Right renal pelvis (tissue), 4 donors: Measurements from ENCODE around the gene TMEM50B. TPM values are rescaled to one million over a fixed set of nuclear protein-coding genes. Genes with fewer than 3 reads are reported as not detected.
"Not testable (repeated sequence)": the region's sequence is repeated elsewhere in the genome, so short reads cannot be mapped to it uniquely, and the experiment has no call there.

Experiments
- DNase-seq, 4 donors: peaks; one replicate each; pipeline ENCODE4 v3.0.0-alpha.2; 2013; ENCODE audit warnings: low read depth in 4 of 4, low spot score in 3 of 4, missing footprints in 1 of 4
- polyA plus RNA-seq, 4 donors: library from polyadenylated mRNA; unstranded; fragments of 120-200 nt; gene quantifications; one replicate each; pipeline ENCODE4 v1.2.1, GENCODE V29; 2013; ENCODE audit not compliant: insufficient read length in 4 of 4

The TMEM50B gene
- polyA plus RNA-seq, result 10 to 100 TPM; 54.8 to 70.9 (median 60.2) TPM

DNA sequence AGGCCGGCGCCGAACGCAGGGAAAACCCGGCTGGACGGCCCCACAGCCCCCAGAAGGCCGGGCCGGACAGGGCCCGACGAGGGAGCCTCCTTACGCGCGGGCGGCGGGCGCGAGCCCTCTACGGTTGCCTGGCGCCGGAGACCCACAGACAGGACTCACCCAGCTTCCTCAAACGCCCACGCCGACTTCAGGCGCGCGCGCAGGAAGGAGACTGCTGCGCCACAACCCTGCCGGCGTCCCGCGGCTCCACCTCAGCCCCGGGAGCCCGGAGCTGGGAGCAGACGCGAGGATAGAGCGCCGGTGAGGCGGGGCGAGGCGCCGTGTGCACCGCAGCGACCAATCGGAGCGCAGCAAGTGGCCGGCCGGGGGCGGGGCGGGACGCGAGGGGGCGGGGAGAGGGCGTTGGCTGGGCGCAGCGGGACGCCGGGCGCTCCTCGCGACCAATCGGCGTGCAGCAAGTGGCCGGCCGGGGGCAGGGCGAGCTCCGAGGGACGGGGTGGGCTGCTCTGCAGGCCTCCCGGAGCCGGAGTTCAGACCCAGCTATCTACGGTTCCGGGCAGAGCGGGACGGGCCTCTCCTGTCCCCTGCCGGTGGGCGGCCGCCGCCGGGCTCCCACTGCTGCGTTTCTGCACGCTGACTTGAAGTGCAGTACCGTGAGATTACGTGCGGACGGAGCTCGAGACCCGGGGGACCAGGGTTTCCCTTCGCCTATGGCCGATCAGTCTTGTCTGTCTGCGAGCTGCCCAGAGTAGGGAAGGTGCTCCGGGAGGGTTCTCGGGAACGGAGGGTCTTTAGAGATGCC is at the start of gene TMEM50B:
TMEM50B (minus strand) TSS at position 296 of the 802 bp plus-strand sequence. CDS start 11,089 bp downstream, outside the sequence.
- peak; percentile 83 to 91 (median 88) for DNase-seq

DNA sequence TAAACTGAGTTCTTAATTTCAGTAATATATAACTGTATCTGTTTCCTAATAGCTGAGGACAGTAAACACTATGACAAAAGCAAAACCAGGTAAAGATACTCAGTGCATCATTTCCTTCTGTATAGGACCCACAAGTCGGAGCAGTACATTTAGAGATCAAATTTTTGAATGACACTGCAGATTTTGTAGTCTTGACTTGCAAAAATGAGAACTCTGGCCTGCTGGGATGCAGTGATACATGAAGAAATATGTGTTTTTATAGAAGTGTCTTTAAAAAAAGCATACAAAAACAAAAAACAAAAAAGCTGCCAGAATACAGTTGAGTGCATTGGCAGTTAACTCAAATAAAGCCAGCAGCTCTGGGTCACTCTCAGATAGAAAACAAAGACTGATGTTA is 43.2 kb upstream of the TMEM50B start:
- DNase-seq, result no peak

DNA sequence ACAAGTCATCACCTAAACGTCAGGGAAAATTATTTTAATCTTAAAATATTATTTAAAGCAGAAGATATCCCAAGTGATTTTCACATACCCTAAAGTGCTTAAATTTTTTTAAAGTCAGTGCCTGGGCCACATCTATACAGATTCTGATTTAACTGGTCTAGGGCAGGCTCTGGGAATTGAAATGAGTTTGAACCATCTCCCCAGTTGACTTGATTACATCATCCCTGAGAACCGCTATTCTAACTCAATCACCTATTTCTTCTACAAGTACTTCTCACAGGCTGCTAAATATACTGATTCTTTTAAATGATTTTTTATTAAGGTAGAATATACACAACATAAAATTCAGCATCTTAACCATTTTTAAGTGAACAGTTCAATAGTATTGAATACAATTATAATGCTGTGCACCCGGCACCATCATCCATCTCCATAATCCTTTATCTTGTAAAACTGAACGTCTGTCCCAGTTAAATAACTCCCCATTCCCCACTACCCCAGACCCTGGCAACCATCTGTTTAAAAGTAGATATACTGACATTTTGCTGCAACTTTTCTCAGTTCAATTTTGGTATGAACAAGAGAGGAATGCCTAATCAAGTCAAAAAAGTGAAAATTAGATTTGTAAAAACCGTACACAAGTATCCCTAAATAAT is 42.7 kb upstream of the TMEM50B start:
- no peak for DNase-seq

DNA sequence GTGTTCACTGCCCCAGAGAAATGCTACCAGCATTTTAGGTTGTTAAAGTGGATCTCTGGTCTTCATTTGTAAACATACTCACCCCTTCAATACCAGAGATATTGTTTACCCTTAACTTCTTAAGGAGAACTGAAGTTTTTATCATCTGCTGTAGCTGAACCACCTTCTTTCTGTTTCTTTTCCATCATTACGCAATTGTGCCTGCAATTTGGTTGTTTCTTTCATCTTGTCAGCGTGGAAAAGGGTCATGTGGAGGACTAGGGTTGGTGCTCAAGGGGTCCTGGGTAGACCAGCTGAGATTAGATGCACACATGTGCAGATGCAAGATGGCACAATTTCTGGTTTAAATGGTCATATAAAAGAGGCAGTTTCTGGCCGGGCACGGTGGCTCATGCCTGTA is 39.1 kb upstream of the TMEM50B start:
- DNase-seq, result no peak

DNA sequence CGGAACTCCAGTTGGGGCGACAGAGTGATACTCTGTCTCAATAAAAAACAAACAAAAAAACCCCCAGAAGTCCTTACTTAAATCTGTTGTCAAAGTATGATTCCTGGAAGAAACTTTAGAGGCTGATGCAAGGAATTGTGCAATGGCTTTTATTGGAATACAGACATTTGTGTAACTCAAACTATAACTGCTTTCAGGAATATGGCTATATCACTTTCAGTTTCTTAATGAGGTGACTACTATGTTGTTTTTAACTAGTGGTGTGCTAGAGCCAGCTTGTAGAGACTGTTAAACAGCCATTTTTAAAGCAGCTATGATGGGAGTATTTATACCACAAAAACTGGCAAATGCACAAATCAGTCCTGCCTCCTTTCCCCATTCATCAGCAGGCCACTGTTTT is 34.5 kb upstream of the TMEM50B start:
- no peak for DNase-seq

DNA sequence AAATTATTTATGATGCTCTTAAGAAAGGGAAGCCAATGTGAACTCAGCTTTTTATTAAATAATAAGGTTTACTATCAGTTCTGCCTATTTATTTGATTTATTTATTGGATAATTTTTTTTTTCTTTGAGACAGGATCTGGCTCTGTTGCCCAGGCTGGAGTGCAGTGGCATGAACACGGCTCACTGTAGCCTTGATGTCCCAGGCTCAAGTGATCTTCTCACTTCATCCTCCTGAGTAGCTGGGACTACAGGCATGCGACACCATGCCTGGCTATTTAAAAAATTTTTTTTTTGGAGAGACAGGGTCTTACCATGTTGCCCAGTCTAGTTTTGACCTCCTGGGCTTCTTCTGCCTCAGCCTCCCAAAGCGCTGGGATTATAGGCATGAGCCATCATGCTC is 32.7 kb upstream of the TMEM50B start:
- no peak for DNase-seq

DNA sequence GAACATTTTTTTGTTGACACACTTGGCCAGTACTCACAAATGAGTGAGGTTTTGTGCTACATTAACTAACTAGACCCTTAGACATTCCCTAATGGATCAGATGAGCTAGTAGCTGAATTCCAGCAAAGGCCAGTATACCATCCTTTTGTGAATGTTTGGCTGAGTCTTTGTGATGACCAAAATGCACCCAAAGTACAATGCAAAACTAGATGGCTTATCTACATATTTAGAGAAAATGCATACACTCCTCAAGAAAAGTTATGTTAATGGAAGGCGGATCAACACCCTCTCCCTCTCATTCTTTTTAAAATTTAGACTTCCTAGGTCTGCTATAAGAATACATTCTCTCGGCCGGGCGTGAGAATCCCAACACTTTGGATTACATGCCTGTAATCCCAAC is 31.9 kb upstream of the TMEM50B start:
- DNase-seq, result no peak

DNA sequence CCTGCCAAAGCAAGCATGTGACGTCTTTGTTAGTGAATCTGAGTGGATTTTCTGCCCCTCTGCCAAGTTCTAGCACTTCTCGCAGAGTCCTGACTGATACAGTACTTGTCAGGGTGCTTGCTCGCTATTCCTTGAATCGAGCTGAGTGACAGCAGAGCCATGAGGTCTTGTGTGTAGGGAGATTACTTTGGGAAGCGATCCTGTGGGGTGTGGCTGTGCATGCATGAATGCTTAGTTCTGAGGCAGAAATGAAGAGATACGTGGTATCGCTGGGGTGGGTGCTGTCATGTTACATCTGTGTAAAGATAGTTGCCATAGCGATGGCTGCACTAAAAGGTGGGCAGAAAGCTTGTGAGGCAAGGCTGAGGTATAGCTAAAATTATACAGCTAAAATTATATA is 31.1 kb upstream of the TMEM50B start:
- DNase-seq, result no peak

DNA sequence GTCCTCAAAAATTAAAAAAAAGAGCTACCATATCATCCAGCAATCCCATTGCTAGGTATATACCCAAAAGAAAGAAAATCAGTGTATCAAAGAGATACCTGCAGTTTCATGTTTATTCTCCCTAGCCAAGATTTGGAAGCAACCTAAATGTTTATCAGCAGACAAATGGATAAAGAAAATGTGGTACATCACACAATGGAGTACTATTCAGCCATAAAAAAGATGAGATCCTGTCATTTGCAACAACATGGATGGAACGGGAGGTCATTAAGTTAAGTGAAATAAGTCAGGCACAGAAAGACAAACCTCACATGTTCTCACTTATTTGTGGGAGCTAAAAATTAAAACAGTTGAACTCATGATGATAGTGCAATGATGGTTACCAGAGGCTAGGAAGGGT is 27.2 kb upstream of the TMEM50B start:
- not testable (repeated sequence) for DNase-seq

DNA sequence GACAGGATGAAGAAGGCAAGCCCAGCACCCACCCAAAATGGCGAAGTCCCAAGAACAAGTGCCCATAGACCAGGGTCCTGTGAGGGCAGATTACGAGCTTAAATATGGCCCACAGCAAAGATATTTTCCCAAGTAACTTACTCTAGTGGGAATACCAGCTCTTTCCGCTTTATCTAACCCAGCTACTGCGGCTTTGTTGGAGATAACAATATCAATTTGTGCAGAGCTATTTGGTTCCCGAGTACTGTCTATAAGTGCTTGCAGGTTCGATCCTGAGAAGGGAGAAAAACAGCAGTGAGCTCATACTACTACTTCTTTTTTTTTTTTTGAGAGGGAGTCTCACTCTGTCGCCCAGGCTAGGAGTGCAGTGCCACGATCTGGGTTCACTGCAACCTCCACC is 26.1 kb upstream of the TMEM50B start:
- no peak for DNase-seq

DNA sequence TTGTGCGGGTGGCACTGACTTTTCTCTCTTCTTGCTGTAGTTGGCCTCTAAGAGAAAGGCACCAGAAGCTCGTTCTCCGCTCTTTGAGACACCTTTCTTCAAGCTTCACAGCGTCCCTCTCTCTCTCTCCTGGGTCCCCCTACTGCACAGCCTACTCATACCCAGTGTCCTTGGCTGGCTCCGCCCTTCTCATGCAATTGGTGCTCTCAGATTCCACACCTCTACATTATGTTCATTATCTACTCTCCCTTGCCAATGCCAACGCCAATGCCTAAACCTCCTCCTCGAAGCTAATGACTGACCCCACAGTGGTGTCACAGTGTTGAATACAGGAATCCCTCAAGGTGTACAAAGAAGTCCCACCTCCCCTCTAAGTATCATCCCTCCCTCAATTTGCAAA is 16.6 kb upstream of the TMEM50B start:
- DNase-seq, result no peak

DNA sequence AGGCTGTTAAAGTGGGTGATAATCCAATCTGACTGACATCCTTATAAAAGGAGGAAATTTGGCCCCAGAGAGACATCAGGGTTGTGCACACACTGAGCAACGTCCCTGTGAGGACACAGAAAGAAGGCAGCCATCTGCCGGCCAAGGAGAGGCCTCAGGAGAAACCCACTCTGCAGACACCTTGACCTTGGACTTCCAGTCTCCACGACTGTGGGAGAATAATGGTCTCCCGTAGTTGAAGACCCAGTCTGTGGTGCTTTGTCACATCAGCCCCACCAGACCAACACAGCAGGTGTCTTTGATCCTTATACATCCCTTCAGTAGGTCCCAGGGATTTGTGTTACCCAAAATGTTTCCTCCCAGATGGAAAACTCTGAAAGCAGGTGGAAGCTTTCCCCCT is 16.0 kb upstream of the TMEM50B start:
- DNase-seq, result no peak

DNA sequence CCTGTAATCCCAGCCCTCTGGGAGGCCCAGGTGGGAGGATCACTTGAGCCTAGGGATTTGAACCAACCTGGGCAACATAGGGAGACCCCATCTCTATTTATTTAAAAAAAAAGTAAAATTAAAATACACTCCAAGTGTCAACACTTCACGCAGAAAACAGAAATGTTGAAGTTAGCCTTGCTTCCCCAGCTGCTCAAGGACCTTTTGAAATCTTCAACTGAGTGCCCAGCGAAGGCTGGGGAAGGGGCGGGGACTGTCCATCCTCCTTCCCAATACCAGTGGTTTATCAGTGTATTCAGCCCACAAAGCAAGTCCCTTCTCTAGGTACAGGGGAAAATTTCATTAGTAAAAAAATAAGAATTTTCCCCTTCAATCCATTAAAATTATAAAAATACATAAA is 14.0 kb upstream of the TMEM50B start:
- DNase-seq, result no peak

DNA sequence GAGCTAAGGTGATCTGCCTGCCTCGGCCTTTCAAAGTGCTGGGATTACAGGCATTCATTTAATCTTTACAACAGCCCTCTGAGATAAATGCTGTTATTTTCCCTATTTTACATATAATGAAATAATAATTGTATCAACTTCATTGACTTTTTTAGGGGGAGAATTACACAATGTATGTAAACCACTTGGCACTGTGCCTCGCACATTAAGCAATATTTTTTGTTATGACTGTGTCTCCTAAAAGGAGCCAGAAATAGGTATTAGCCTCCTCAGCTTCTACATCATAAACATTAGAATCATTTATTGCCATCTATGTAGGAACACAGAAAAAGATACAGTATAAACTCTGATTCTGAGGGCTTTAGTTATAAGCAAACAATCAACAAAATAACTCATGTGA is 12.8 kb upstream of the TMEM50B start:
- no peak for DNase-seq

DNA sequence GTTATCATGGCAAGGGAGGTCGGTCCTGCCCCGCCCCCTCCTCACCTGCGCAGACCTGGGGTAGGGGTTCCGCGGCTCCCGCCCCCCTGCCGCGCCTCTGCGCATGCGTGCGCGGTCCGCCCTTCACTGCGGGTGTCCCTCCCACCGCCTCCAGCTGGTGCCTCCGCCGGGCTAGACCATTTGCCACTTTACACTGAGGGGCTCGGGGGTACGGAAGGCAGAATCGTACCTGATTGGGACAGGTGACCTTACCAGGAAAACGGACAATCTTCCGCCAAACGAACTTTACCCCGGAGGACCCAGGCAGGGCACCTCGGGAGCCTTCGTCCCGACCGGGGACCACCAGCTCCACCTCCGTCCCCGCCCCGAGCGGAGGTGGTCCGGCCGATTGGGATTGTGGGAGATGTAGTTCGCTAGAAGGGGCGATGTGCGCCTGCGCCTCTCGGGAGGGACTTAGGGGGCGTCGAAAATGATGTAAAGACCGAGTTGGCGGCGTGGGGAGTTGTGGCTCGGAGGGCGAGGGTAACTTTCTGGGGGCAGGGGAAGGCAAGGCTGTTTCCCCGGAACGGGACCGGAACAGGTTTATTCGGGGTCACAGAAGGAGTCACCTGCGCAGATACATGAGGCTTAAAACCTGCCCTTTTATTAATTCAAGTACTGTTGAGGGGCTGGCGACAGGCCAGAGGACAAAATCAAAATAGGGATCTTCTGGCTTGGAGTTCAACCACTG is 11.8 kb upstream of the TMEM50B start, which contains the start of gene DNAJC28:
DNAJC28 (minus strand) TSS at position 344 of the 730 bp plus-strand sequence. CDS start 2,323 bp downstream, outside the sequence.
- DNase-seq, result peak; percentile 90 to 98 (median 92)

DNA sequence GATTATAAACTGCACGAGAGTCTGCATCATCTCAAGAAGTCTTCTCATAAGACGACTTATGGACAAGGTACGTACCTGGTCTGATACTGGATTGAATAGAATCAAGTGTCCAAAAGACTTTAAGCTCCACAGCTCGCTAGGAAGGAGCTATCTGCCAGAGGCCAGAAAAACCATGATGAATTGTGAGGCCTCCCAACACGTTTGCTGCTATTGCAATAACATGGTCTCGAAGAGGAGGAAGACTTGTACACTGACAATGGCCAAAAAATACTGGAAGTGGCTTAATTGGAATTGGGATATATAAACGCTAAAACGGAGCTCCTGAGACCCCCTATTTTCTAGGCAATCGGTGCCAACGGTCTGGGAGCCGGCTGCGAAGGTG is 11.2 kb upstream of the TMEM50B start:
- no peak for DNase-seq

DNA sequence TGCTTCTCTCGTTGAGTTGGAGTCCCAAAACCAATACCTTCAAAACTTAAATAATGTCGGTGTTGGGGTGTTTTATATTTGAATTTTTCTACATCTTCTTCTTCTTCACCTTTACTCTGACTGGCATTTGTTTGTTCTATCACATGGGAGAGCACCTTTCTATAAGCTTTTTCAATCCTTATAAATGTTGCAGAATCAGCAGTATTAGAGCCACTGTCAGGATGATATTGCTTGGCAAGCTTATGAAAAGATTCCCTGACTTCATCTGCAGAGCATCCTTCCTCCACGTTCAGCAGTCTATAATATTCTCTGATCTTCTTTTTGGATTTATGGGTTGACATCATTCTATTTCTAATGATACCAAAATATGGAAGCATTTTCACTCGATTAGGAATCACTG is 9.2 kb upstream of the TMEM50B start:
- DNase-seq, result no peak

DNA sequence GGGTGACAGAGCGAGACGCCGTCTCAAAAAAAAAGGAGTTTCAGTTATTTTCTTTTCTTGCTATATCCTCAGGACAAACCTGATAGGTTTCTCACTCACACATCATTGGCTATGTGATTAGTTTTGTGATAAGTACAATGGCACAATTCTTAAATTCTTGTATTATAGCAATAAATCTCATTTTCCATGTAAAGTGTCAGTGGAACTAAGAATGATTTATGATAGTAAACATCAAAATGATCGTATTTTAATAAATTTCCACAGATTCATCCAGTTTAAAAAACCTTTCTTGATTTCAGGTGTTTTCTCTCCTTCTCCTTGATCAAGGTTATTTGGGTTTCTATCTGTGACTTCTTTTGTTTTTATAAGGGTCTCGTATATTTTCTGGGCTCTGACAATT is 8.2 kb upstream of the TMEM50B start:
- no peak for DNase-seq

DNA sequence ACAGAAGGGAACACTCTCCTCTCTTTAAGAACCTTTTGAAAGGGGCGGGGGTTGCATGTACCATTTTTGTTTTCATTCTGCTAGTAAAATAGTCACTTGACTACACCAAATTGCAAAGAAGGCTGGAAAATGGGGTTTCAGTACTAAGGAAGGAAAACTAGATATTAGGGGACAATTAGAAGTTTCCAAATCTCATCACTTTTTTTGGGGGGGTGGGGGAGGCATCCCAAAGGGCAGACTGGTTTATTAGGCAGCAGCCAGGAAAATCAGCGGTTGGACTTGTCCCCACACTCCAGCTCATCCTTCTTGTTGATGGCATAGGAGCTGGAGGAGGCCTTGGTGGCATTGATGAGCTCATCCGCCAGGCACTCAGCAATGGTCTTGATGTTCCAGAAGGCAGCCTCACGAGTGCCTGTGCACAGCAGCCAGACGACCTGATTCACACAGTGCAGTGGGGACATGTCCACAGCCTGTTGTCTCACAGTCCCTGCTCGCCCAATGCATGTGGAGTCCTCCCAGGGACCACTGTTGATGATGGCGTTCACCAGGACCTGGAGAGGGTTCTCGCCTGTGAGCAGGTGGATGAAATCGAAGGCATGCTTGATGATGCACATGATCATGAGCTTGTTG is 1.7 kb upstream of the TMEM50B start:
- no peak for DNase-seq

DNA sequence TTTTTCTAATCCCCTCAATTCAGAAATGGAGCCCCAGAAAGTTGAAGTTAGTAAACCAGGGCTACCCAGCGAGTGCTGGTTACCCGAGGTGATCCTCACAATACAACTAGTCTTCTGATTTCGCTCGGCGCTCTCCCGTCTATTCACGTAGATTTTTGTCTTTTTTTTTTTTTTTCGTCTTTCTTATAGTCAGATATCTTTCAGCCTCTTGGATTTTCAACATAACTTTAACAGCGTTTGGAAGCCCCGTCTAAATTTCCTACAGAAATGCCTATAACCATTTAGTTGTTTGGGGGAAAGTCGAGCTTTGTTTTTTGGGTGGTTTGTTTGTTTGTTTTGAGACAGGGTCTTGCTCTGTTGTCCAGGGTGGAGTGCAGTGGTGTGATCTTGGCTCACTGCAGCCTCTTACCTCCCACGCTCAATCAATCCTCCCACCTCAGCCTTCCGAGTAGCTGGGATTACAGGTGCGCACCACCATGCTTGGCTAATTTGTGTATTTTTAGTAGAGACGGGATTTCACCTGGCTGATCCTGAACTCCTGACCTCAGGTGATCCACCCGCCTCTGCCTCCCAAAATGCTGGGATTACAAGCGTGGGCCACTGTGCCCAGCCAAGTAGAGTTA is 818 bp upstream of the TMEM50B start:
- DNase-seq, result no peak
